HG03045 (cell line): ENCODE measurements around the gene RACGAP1.
"Not testable (repeated sequence)": the region's sequence is repeated elsewhere in the genome, so short reads cannot be mapped to it uniquely, and the experiment has no call there.

ENCODE experiments used
- ATAC-seq: cut with Tn5 transposase; IDR thresholded peaks from one replicate; pipeline ENCODE4 v1.9.1; 2021; ENCODE audit warnings: mild to moderate bottlenecking, moderate library complexity; ENCODE audit not compliant: unreplicated experiment

RACGAP1 gene

DNA sequence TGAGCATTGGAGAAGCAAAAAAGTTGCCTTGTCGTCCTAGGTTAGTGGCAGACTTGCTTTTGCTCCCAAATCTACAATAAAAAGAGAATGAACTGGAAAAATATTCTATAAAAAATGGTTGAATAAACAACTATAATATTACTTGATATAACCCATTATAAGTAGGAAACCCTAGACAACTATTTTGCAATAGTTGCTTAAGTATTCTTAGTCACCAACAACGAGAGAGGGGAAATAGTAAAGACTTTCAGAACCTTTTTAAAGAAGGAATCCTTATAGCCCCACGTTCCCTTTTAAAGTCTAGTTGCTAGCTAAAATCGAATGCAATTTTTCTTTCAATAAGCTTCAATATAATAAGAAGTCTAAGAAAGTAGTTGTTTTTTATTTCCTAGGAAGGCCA, 35.0 kb downstream of the RACGAP1 start:
- no peak for ATAC-seq

GRCh38 chr12:49989400-49989799, 35.9 kb downstream of the RACGAP1 start:
- ATAC-seq, result not testable (repeated sequence)

DNA sequence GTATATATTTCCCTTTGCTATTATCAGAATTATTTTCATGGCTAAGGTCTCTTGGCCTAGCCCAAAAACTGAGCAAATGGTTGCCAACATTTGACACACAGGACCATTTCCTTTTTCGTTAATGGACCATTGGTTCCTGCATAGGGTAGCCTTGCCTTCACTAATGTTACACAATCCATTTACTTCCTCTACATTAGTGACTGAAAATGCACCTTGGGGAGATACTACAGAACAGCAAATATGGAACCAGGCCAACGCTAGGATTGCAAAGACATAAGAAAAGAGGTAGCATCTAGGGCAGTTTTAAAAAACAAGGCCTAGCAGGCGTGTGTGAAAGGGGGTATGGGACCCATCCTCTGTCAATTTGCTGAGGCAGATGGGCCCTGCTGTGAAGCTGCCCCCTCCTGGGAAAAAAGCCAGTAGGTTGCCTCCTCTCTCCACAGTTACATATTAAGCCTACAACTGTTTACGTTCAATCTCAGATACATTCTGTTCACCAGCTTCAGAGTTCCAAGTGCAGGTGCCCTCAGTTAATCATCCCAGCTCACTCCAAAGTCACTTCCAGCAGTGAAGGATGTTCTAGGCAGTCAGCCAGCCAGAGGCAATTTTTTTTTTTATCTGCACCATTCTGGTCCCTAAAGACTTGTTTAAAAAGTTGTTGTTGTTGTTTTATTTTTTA, 37.5 kb downstream of the RACGAP1 start:
- no peak for ATAC-seq

DNA sequence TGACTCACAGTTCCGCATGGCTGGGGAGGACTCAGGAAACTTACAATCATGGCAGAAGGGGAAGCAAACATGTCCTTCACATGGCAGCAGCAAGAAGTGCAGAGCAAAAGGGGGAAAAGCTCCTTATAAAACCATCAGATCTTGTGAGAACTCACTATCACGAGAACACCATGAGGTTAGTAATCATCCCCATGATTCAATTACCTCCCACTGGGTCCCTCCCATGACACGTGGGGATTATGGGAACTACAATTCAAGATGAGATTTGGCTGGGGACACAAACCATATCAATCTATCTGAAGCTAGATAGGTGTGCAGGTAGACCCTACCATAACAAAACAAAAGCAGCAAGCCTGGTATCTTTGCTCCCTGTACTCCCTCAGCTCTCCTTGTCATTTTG, 38.8 kb downstream of the RACGAP1 start:
- ATAC-seq, result not testable (repeated sequence)

GRCh38 chr12:49985981-49986380, 39.3 kb downstream of the RACGAP1 start:
- ATAC-seq, result no peak

DNA sequence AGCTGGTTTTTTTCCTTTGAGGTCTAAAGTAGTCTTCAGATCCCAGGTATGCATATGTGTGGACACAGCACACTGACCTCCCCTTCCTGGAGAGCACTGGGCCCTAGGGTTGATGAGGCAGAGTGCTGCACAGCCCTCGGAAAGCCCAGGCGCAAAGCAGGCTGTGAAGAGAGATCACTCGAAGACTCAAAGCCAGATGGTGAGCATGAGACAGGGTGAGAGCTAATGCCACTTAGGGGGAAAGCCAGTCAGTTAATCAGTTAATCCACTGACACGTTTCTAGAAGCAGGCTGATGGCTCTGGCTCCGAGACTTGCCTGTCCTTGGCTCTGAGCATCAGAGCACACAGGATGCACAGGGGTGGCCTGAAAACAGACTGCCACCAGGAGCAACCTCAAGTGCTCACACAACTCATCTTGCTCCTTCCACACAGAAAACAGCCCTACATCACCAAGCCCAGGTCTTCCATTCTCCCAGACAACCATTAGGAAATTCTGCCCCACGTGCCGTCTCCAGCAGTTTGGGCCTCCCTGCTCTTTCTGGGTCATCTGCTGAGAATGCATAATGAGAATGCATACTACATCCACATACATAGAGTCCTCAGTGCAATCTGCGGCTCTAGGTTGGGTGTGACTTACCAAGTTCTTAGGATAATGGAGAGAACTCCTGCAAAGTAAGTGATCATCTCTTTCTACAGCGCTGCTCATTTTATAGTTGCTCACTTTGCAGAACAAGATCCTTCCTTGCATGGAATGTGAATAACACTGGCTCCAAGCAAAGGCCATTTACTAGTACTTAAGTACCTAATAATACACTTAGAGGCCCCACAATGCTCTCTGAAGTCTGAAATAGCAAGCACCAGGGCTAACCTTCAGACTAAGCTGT, 40.6 kb downstream of the RACGAP1 start:
- no peak for ATAC-seq

DNA sequence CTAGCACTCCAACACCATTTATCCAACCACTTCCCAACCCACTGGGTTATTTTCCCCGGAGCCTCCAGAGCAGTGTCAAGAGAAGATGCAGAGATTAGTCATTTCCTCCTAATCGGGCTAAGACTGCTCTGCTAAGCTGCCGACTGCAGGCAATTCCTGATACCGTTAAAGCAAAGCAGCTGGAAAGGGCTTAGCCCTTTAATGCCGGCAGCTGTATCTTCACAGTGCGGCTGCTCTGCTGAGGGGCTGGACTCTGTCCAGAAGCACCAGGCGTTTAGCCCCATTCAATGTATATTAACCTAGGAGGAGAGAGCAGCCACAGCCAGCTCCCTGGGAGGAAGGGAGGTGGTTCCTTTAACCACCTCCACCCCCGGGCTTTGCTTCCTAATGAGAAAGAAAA, 41.4 kb downstream of the RACGAP1 start:
- ATAC-seq, result no peak

DNA sequence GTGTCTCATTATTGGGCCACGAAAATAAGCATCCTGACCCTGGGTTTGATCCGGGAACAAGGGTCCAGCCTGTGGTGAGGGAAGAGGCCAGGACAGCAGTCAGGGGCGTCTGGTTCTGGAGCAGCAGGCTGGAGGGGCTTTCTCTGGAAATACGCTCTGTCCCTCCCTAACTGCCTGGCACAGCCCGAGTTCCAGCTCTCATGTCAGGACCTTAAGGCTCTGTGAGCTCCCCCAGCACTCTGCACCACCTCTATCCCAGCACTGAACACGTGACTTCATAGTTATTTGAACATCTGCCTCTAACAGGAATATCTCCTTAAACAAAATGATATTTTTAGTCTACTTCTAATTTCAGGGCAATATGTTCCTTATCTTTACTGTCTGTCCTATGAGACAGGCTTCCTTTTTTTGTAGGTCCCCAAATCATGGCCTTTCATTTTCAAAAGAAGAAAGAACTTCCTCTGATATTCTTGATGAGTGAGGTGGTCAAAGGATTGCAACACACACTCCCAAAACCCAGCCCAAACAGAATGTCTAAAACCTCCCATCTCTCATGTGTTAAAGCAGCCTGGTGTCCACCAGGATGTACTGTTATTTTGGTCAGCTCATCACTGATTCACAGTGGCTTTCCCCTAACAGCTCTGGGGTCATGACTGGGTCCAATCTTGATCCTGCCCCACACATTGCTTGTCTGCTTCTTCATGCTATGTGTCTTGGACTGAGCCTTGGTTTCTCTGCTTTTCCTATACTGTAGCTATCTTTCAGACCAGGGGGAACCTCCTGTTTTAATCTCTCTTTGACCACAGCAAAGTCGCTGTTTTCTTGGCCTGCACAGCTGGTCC, 42.8 kb downstream of the RACGAP1 start:
- no peak for ATAC-seq

DNA sequence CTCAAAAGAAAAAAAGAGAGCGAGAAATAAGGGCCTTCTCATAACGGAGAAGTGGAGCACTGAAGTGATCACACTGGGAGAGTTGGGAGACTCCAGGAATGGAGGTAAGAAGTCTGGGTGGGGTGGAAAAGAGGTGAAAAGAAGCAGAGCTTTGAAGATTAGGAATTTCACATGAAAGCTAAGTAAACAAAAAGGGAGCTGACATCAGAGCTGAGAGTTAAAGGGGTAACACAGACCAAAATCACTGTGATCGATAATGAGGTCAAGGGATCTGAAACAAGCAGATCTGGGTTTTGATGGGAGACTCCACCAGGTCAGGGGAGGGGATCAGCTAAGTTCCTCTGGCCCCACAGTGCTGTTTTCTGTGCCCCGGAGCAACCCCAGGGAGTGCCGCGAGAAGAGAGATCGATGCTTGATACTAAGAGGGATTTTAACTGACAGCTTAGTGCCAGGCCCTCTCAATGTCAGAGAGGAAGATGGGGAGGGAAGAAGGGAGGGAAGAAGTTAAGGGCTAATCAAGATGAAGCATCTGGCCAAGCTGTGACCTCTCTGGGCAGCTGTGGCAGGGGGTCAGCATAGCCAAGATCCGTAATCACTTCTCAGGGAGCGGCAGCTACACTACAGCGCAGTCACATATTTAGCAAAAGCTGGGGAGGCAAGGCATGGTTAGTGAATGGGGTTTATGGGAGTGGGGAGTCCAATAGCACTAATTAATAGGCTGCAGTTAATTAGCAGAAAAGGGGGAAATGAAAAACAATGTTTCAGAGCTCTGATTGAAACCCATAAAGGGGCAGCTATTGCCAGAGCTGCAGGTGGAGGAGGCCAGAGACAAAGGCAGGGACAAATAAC, 44.6 kb downstream of the RACGAP1 start:
- ATAC-seq, result no peak

- no peak for ATAC-seq
Measured at GRCh38 chr12:49979791-49980190, 45.5 kb downstream of the RACGAP1 start.

DNA sequence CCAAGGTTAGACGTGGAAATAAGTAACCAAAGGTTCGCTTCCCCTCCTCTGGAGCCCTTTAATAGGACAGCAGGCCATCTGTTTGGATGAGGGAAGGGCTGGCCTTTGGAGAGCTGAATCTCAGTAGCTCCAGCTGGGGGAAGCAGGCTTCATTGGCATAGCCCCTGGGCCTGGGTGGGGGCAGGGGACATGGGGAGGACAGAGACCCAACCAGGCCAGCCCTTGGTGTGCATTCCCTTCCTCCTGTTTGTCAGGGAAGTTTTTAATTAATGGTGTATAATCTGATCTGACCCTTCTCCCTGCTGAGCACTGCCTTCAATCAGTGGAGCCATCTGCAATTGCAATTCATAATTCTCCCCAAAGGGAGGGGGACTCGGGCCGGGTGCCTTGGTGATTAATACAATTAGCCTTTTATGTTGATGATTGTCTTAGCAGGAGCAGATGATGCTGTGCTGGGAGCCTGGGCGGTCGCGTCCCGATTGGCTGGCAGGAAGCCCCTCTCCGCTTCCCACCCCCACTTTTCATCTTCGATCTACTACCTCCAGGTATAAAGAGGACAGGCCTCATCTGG, 46.2 kb downstream of the RACGAP1 start:
- no peak for ATAC-seq

- no peak for ATAC-seq
Measured at GRCh38 chr12:49978125-49978524, 47.2 kb downstream of the RACGAP1 start.

GRCh38 chr12:49976557-49976956, 48.7 kb downstream of the RACGAP1 start:
- ATAC-seq, result no peak

GRCh38 chr12:49975318-49975761, 50.0 kb downstream of the RACGAP1 start:
- no peak for ATAC-seq

- ATAC-seq, result no peak
Measured at GRCh38 chr12:49974677-49975317, 50.5 kb downstream of the RACGAP1 start.

DNA sequence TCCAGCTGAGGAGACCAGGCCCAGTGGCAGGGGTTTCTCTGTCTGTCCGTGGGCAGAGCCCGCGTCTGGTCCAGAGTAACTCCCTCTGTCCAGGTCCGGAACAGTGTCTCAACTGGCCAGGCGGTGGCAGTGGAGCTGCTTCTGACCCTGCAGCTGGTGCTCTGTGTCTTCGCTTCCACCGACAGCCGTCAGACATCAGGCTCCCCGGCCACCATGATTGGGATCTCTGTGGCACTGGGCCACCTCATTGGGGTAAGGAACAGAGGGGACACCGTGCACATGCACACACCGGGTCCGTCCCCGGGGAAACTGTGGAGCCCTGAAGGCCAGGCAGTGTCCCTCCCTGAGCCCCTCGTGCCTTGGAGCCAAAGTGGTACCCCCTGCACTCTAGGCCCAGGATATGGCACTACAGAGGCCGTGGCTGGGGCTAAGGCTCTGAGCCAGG, 51.0 kb downstream of the RACGAP1 start:
- no peak for ATAC-seq

DNA sequence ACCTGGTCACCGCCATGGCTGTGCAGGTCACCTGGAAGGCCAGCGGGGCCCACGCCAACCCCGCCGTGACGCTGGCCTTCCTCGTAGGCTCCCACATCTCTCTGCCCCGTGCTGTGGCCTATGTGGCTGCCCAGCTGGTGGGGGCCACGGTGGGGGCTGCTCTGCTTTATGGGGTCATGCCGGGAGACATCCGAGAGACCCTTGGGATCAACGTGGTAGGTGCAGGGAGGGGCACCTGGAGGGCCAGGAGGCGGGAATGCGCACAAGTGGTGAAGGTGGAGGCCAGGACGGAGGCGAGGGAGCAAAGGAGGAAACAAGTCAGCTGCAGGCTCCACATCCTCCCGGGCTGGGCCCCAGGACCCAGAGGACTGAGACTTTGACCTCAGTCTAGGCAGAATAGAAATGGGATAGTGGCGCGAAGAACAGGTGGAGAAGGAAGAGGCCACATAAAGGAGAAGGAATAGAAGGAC, 51.9 kb downstream of the RACGAP1 start:
- ATAC-seq, result no peak

- no peak for ATAC-seq
Measured at GRCh38 chr12:49972641-49973360, 52.5 kb downstream of the RACGAP1 start, which contains the start of gene AQP6. Gene AQP6, plus strand, starts transcription at chr12:49972947. Its CDS starts 227 bp downstream, at chr12:49973174.

GRCh38 chr12:49972129-49972528, 53.2 kb downstream of the RACGAP1 start:
- no peak for ATAC-seq
